Astrocyte (in vitro differentiated cells and primary cell): Measurements from ENCODE around the gene SPC25.

Experiments used
- CTCF ChIP-seq: IDR thresholded peaks from 2 replicates; pipeline ENCODE4 v1.5.1; 2011; ENCODE audit warnings: low read depth, mild to moderate bottlenecking, inconsistent platforms, low read length, moderate library complexity; ENCODE audit not compliant: insufficient read depth
- EZH2 ChIP-seq: IDR thresholded peaks from 2 replicates; pipeline ENCODE4 v1.6.1; 2012; ENCODE audit warnings: mild to moderate bottlenecking, low read length, inconsistent platforms; ENCODE audit not compliant: insufficient read depth

DNA sequence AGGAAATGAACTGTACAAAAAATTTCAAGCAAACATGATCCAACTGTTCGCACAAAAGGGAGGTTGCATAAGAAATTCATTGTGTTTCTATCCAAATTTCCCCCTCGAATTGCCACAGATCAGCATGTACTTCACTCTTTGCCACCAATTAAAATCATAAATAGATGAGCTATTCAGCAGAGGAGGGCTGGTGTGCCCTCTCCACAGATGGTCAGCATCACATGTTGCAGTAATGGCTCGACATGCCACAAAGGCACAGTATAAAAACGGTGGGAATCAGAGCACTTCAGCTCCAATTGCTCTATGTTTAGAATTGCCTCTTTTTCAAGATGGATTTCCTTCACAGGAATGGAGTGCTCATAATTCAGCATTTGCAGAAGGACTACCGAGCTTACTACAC, 10.8 kb upstream of the SPC25 start, which contains the start of gene G6PC2:
- no peak for TF ChIP-seq CTCF
- no peak for TF ChIP-seq EZH2
